ENCODE data around the gene ADD2. TPM values are rescaled to one million over a fixed set of nuclear protein-coding genes. Genes with fewer than 3 reads are reported as not detected.

ADD2 gene
- total RNA-seq, 1 donor from 2014 or later: 2.3 TPM

- DNase-seq (ENCODE audit: missing footprints): no peak
- intact Hi-C loops (cut with DNase I): no loop called here
- no peak for ATAC-seq
Measured at GRCh38 chr2:70733646-70734180, 34.3 kb downstream of the ADD2 start.

- ATAC-seq (no peak), DNase-seq (ENCODE audit: missing footprints) (no peak)
- intact Hi-C loops (cut with DNase I): no loop called here
Measured at GRCh38 chr2:70732766-70733645, 35.0 kb downstream of the ADD2 start.

- ATAC-seq (no peak), DNase-seq (ENCODE audit: missing footprints) (no peak)
- intact Hi-C loops (cut with DNase I): no loop called here
Measured at GRCh38 chr2:70730730-70731129, 37.3 kb downstream of the ADD2 start.

- no peak for DNase-seq (ENCODE audit: missing footprints)
- ATAC-seq: no peak
- intact Hi-C loops (cut with DNase I): no loop called here
Measured at GRCh38 chr2:70729647-70730046, 38.4 kb downstream of the ADD2 start.

- ATAC-seq (no peak), DNase-seq (ENCODE audit: missing footprints) (no peak)
- intact Hi-C loops (cut with DNase I): no loop called here
Measured at GRCh38 chr2:70728128-70728527, 39.9 kb downstream of the ADD2 start.

- intact Hi-C loops (cut with DNase I): no loop called here
- ATAC-seq (no peak), DNase-seq (ENCODE audit: missing footprints) (no peak)
Measured at GRCh38 chr2:70726947-70727725, 40.9 kb downstream of the ADD2 start.

GRCh38 chr2:70725505-70725904, 42.5 kb downstream of the ADD2 start:
- DNase-seq (ENCODE audit: missing footprints) (no peak), ATAC-seq (no peak)
- intact Hi-C loops (cut with DNase I): no loop called here

GRCh38 chr2:70724366-70724765, 43.6 kb downstream of the ADD2 start:
- ATAC-seq (no peak), DNase-seq (ENCODE audit: missing footprints) (no peak)
- intact Hi-C loops (cut with DNase I): no loop called here

- intact Hi-C loops (cut with DNase I): no loop called here
- DNase-seq (ENCODE audit: missing footprints) (no peak), ATAC-seq (no peak)
Measured at GRCh38 chr2:70723286-70723885, 44.6 kb downstream of the ADD2 start.

GRCh38 chr2:70720124-70720523, 47.9 kb downstream of the ADD2 start:
- DNase-seq (ENCODE audit: missing footprints): no peak

GRCh38 chr2:70719231-70719630, 48.8 kb downstream of the ADD2 start:
- DNase-seq (ENCODE audit: missing footprints) (no peak), ATAC-seq (no peak)
- intact Hi-C loops (cut with DNase I): no loop called here

More at GRCh38 chr2:70720124-70720523, 47.9 kb downstream of the ADD2 start:
- ATAC-seq: no peak
- intact Hi-C loops (cut with DNase I): no loop called here

GRCh38 chr2:70718736-70719135, 49.3 kb downstream of the ADD2 start:
- ATAC-seq (no peak), DNase-seq (ENCODE audit: missing footprints) (no peak)
- intact Hi-C loops (cut with DNase I): no loop called here

GRCh38 chr2:70718241-70718640, 49.8 kb downstream of the ADD2 start:
- DNase-seq (ENCODE audit: missing footprints) (no peak), ATAC-seq (no peak)
- intact Hi-C loops (cut with DNase I): no loop called here

GRCh38 chr2:70717431-70718038, 50.5 kb downstream of the ADD2 start:
- no peak for ATAC-seq
- intact Hi-C loops (cut with DNase I): no loop called here
- DNase-seq (ENCODE audit: missing footprints): no peak

GRCh38 chr2:70716951-70717350, 51.0 kb downstream of the ADD2 start:
- intact Hi-C loops (cut with DNase I): no loop called here
- no peak for ATAC-seq

GRCh38 chr2:70716131-70716743, 51.8 kb downstream of the ADD2 start:
- intact Hi-C loops (cut with DNase I): no loop called here
- ATAC-seq: peak; percentile 20
- DNase-seq (ENCODE audit: missing footprints): no peak

More at GRCh38 chr2:70716951-70717350, 51.0 kb downstream of the ADD2 start:
- DNase-seq (ENCODE audit: missing footprints): no peak

- DNase-seq (ENCODE audit: missing footprints): no peak
- intact Hi-C loops (cut with DNase I): no loop called here
- ATAC-seq: no peak
Measured at GRCh38 chr2:70715071-70715985, 52.7 kb downstream of the ADD2 start.

Measured in Right ventricle myocardium inferior (tissue), 1 donor.